LNCaP clone FGC (cell line): ENCODE data around the gene RNF4.

Experiments
- DNase-seq: peaks from one replicate; pipeline ENCODE4 v3.0.0-alpha.2; 2011; ENCODE audit warnings: low read depth
- H3K4me3 ChIP-seq: 2 replicates; pipeline ENCODE4 v1.5.1; 2011; ENCODE audit warnings: mild to moderate bottlenecking, low read depth, low read length, control low read depth
- CTCF ChIP-seq: IDR thresholded peaks from 2 replicates; pipeline ENCODE4 v1.5.1; 2012; ENCODE audit warnings: mild to moderate bottlenecking; ENCODE audit not compliant: control insufficient read depth, insufficient read depth; ENCODE audit errors: extremely low read depth

RNF4 gene

GRCh38 chr4:2450394-2451035, 18.4 kb upstream of the RNF4 start:
- no peak overlapping the region for H3K4me3 ChIP-seq
- DNase-seq = no peak
- TF ChIP-seq CTCF = no peak

- H3K4me3 ChIP-seq = no peak overlapping the region
- no peak for TF ChIP-seq CTCF
- DNase-seq = no peak
Observed at GRCh38 chr4:2451036-2451520, 17.8 kb upstream of the RNF4 start.

GRCh38 chr4:2451821-2452785, 16.8 kb upstream of the RNF4 start:
- DNase-seq = no peak
- H3K4me3 ChIP-seq = no peak overlapping the region
- TF ChIP-seq CTCF = no peak

GRCh38 chr4:2457481-2458295, 11.2 kb upstream of the RNF4 start:
- no peak for TF ChIP-seq CTCF
- no peak overlapping the region for H3K4me3 ChIP-seq
- DNase-seq = no peak

GRCh38 chr4:2458546-2459491, 10.1 kb upstream of the RNF4 start:
- H3K4me3 ChIP-seq = no peak overlapping the region
- TF ChIP-seq CTCF = no peak
- no peak for DNase-seq
